T-cell (primary cell): ENCODE measurements around the gene ARAP3. TPM values are rescaled to one million over a fixed set of nuclear protein-coding genes. Genes with fewer than 3 reads are reported as not detected.

Experiments used
- ATAC-seq, 4 experiments: fragments of 200-7000 bp in 3 of 4; fragments of 150-1000 bp in 1 of 4; cut with Tn5 transposase; replicated peaks in 1 of 4; 1 replicate in 3 of 4; 2 replicates in 1 of 4; pipeline ENCODE4 v1.10.0; 2021; ENCODE audit warnings: moderate library complexity in 3 of 4, mild to moderate bottlenecking in 2 of 4, moderate number of reproducible peaks in 1 of 4
- CTCF ChIA-PET, 2 donors: fragments of 300-600 bp; sonication (Branson Sonifier 250); formaldehyde crosslinking; loops; one replicate each; lab custom pipeline; 2022; ENCODE audit warnings: antibody characterized with exemption in 2 of 2; lab: Charles Lee
- POLR2A ChIA-PET, 2 donors: fragments of 300-600 bp; sonication (Branson Sonifier 250); formaldehyde crosslinking; loops; one replicate each; lab custom pipeline; 2022; ENCODE audit warnings: antibody characterized with exemption in 2 of 2; lab: Charles Lee
- DNase-seq, 35 experiments: peaks; one replicate each; pipeline versions ENCODE4 v3.0.0 to v3.0.0-alpha.2; 2013 to 2023
- H3K27ac ChIP-seq: one replicate; pipeline ENCODE4 v1.5.1; 2013; ENCODE audit warnings: low read length
- H3K27me3 ChIP-seq, 2 experiments: replicated peaks in 1 of 2; 1 replicate in 1 of 2; 2 replicates in 1 of 2; pipeline versions ENCODE4 v1.6.1 to v1.7.0; 2013; ENCODE audit warnings: low read length in 1 of 2, mixed read lengths in 1 of 2; ENCODE audit not compliant: control insufficient read depth in 2 of 2, insufficient read depth in 2 of 2; ENCODE audit errors: extremely low read depth in 1 of 2
- H3K36me3 ChIP-seq, 2 donors: 1 replicate in 1 of 2; 2 replicates in 1 of 2; pipeline versions ENCODE4 v1.6.1 to v1.7.0; 2013; ENCODE audit warnings: low read length in 1 of 2; ENCODE audit not compliant: control insufficient read depth in 2 of 2, insufficient read depth in 1 of 2; ENCODE audit errors: extremely low read depth in 1 of 2
- H3K4me1 ChIP-seq, 2 experiments: 1 replicate in 1 of 2; 2 replicates in 1 of 2; pipeline versions ENCODE4 v1.6.1 to v1.7.0; 2013; ENCODE audit warnings: low read length in 2 of 2, mixed read lengths in 1 of 2; ENCODE audit not compliant: insufficient read depth in 2 of 2, control insufficient read depth in 1 of 2; ENCODE audit errors: extremely low read depth in 1 of 2
- H3K4me3 ChIP-seq, 2 donors: 1 replicate in 1 of 2; 2 replicates in 1 of 2; pipeline versions ENCODE4 v1.5.1 to v1.7.0; 2013; ENCODE audit warnings: mild to moderate bottlenecking in 2 of 2, low read length in 1 of 2, moderate library complexity in 1 of 2; ENCODE audit not compliant: control insufficient read depth in 1 of 2; ENCODE audit errors: extremely low read depth in 1 of 2
- H3K9me3 ChIP-seq: 2 replicates; pipeline ENCODE4 v1.7.0; 2013
- H3K27ac Mint-ChIP-seq, 2 donors: one replicate each; pipeline ENCODE4 v1.8.0; 2020 to 2021; ENCODE audit warnings: mild to moderate bottlenecking in 2 of 2, mixed read lengths in 2 of 2
- H3K27me3 Mint-ChIP-seq, 2 donors: one replicate each; pipeline ENCODE4 v1.8.0; 2021 to 2022; ENCODE audit warnings: mixed read lengths in 2 of 2
- H3K36me3 Mint-ChIP-seq: one replicate; pipeline ENCODE4 v1.8.0; 2021; ENCODE audit warnings: mixed read lengths
- H3K4me1 Mint-ChIP-seq, 3 donors: one replicate each; pipeline ENCODE4 v1.8.0; 2020 to 2022; ENCODE audit warnings: mixed read lengths in 3 of 3, mild to moderate bottlenecking in 1 of 3
- H3K4me3 Mint-ChIP-seq, 3 donors: one replicate each; pipeline ENCODE4 v1.8.0; 2020 to 2022; ENCODE audit warnings: mild to moderate bottlenecking in 3 of 3, mixed read lengths in 3 of 3, moderate library complexity in 3 of 3
- H3K9me3 Mint-ChIP-seq, 3 donors: one replicate each; pipeline ENCODE4 v1.8.0; 2020 to 2022; ENCODE audit warnings: mixed read lengths in 3 of 3
- WGBS: methylation state at CpG from one replicate; pipeline ENCODE4 v1.1.5; 2013; ENCODE audit warnings: missing lambda C conversion rate; ENCODE audit not compliant: insufficient coverage; 5-methylcytosine and 5-hydroxymethylcytosine counted together
- total RNA-seq, 35 experiments: library from RNA in 6 of 35; stranded (reverse) in 6 of 35; fragments of 120-200 nt in 1 of 35; gene quantifications; one replicate each; pipeline versions ENCODE4 v1.2.1 to v1.2.4 and lab custom pipeline; 2013 to 2026

The ARAP3 gene
- total RNA-seq, 5 donors from 2014 or later (not counting 1 experiment from before 2014, with no cell fraction given), result 1.2 to 25.6 (median 20.5) TPM

- POLR2A ChIA-PET, result interaction anchor here (0.5 to 2.0 kb wide), 6 partner anchors 13 to 458 kb away, joined by 3 to 23 read pairs (median 4); partner anchors contain the start of gene FCHSD1 (in 1 of the 2)
- peaks cover 7 to 40% of the 10 kb centered on the region in 2 experiments for H3K4me1 ChIP-seq
These were observed 44.8 kb downstream of the ARAP3 start for GRCh38 chr5:141637123-141637766.

GRCh38 chr5:141636413-141637122 lies 45.5 kb downstream of the ARAP3 start, which contains the start of the genes HDAC3 and RELL2:
HDAC3 (minus strand) TSS chr5:141636849; CDS start chr5:141636790, 59 bp downstream.
RELL2 (plus strand) TSS chr5:141636997; CDS start chr5:141638226, 1,229 bp downstream.
- peak; percentile 78 to 97 (median 90) for DNase-seq
- 0% methylated on average over 46 of the region's 55 CpGs for WGBS
- H3K9me3 ChIP-seq, result no peaks in the 10 kb centered on the region
- peak within 1 kb of the TSS; percentile 79 for H3K27ac ChIP-seq
- ATAC-seq, result peak; percentile 81 to 93 (median 89)
- POLR2A ChIA-PET, result interaction anchor here (0.5 to 2.0 kb wide), 7 partner anchors 12 to 38 kb away, joined by 3 to 23 read pairs (median 4); partner anchors contain the start of gene FCHSD1 (in 2 of the 2)
- peaks cover 7 to 40% of the 10 kb centered on the region in 2 experiments for H3K4me1 ChIP-seq
- peak within 1 kb of the TSS; percentile 87 to 93 for H3K27ac Mint-ChIP-seq
- peaks cover 13% of the 10 kb centered on the region for H3K36me3 Mint-ChIP-seq
- no peaks in the 10 kb centered on the region for H3K27me3 Mint-ChIP-seq
- peak within 1 kb of the TSS; percentile 84 to 92 (median 91) for H3K4me3 Mint-ChIP-seq
- CTCF ChIA-PET, result interaction anchor here (0.5 to 6.1 kb wide), 21 partner anchors 12 to 375 kb away, joined by 3 to 62 read pairs (median 5); partner anchors contain the start of genes DIAPH1 (in 2 of the 2), DELE1 (in 1 of the 2), FCHSD1 (in 1 of the 2) and TAF7 (in 1 of the 2)
- H3K9me3 Mint-ChIP-seq, result no peaks in the 10 kb centered on the region
- H3K4me1 Mint-ChIP-seq, result peaks cover 40 to 48% (median 44%) of the 10 kb centered on the region in 3 donors
- H3K27me3 ChIP-seq, result no peaks in the 10 kb centered on the region
- H3K4me3 ChIP-seq, result peak within 1 kb of the TSS; percentile 90 to 99
- H3K36me3 ChIP-seq, result peaks cover 3 to 26% of the 10 kb centered on the region in 2 donors

More at GRCh38 chr5:141637123-141637766, 44.8 kb downstream of the ARAP3 start:
- H3K27ac Mint-ChIP-seq, result peak overlapping the region; percentile 87 to 93
- peak overlapping the region; percentile 90 to 99 for H3K4me3 ChIP-seq
- CTCF ChIA-PET, result interaction anchor here (0.5 to 6.1 kb wide), 19 partner anchors 13 to 375 kb away, joined by 3 to 62 read pairs (median 5); partner anchors contain the start of genes DIAPH1 (in 2 of the 2), ARAP3 (in 1 of the 2), DELE1 (in 1 of the 2) and FCHSD1 (in 1 of the 2)
- DNase-seq, result peak in 32 of 35 experiments; percentile 22 to 73 (median 42)
- no peaks in the 10 kb centered on the region for H3K9me3 ChIP-seq
- peak overlapping the region; percentile 76 for H3K27ac ChIP-seq
- peaks cover 13% of the 10 kb centered on the region for H3K36me3 Mint-ChIP-seq
- ATAC-seq, result peak; percentile 67 to 69 (median 68)
- H3K4me1 Mint-ChIP-seq, result peaks cover 38 to 50% (median 47%) of the 10 kb centered on the region in 3 donors
- H3K9me3 Mint-ChIP-seq, result no peaks in the 10 kb centered on the region
- under 1% methylated on average over 42 of the region's 63 CpGs for WGBS
- H3K27me3 ChIP-seq, result no peaks in the 10 kb centered on the region
- H3K27me3 Mint-ChIP-seq, result no peaks in the 10 kb centered on the region
- H3K4me3 Mint-ChIP-seq, result peak overlapping the region; percentile 84 to 92 (median 91)
- H3K36me3 ChIP-seq, result peaks cover 3 to 29% of the 10 kb centered on the region in 2 donors

- no peaks in the 10 kb centered on the region for H3K27me3 Mint-ChIP-seq
- Histone ChIP-seq H3K27ac (peak overlapping the region; percentile 79), H3K27me3 (no peaks in the 10 kb centered on the region), H3K4me3 (peak overlapping the region; percentile 90 to 99), H3K4me1 (peaks cover 7 to 40% of the 10 kb centered on the region in 2 experiments), H3K36me3 (peaks cover 3 to 26% of the 10 kb centered on the region in 2 donors), H3K9me3 (no peaks in the 10 kb centered on the region)
- WGBS, result 10% methylated on average over 4 of the region's 4 CpGs
- H3K36me3 Mint-ChIP-seq, result peaks cover 9% of the 10 kb centered on the region
- H3K4me3 Mint-ChIP-seq, result peak overlapping the region; percentile 84 to 92 (median 91)
- ChIA-PET CTCF (interaction anchor here in 1 of 2 donors (0.5 to 6.1 kb wide), 7 partner anchors 15 to 316 kb away, joined by 3 to 62 read pairs (median 16); partner anchors contain the start of genes DIAPH1, FCHSD1 and TAF7), POLR2A (interaction anchor here (0.6 to 2.0 kb wide), 3 partner anchors 15 to 19 kb away, joined by 3 to 5 read pairs (median 4); partner anchors contain the start of gene FCHSD1 (in 2 of the 2))
- H3K9me3 Mint-ChIP-seq, result no peaks in the 10 kb centered on the region
- peaks cover 44 to 48% (median 44%) of the 10 kb centered on the region in 3 donors for H3K4me1 Mint-ChIP-seq
- no peak for ATAC-seq
- H3K27ac Mint-ChIP-seq, result peak overlapping the region; percentile 71 to 79
- no peak for DNase-seq
These were observed 46.0 kb downstream of the ARAP3 start for GRCh38 chr5:141636106-141636412.

- H3K36me3 ChIP-seq, result peaks cover 3 to 26% of the 10 kb centered on the region in 2 donors
- peak overlapping the region; percentile 90 to 99 for H3K4me3 ChIP-seq
- peaks cover 7 to 40% of the 10 kb centered on the region in 2 experiments for H3K4me1 ChIP-seq
- ATAC-seq, result no peak
- no peaks in the 10 kb centered on the region for H3K9me3 ChIP-seq
- DNase-seq, result no peak
- peaks cover 44 to 48% (median 44%) of the 10 kb centered on the region in 3 donors for H3K4me1 Mint-ChIP-seq
- H3K27ac ChIP-seq, result no peak overlapping the region
- H3K27ac Mint-ChIP-seq, result peak overlapping the region in 1 of 2 donors; percentile 79
- POLR2A ChIA-PET, result interaction anchor here (0.7 to 2.0 kb wide), 2 partner anchors 17 to 19 kb away, joined by 4 to 5 read pairs; partner anchors contain the start of gene DIAPH1 (in 1 of the 2)
- H3K9me3 Mint-ChIP-seq, result no peaks in the 10 kb centered on the region
- peak overlapping the region; percentile 84 to 92 (median 91) for H3K4me3 Mint-ChIP-seq
- 100% methylated on average over 1 of the region's 7 CpGs for WGBS
- H3K27me3 ChIP-seq, result no peaks in the 10 kb centered on the region
- peaks cover 5% of the 10 kb centered on the region for H3K36me3 Mint-ChIP-seq
- CTCF ChIA-PET, result interaction anchor here in 1 of 2 donors (0.5 to 6.1 kb wide), 6 partner anchors 16 to 315 kb away, joined by 3 to 62 read pairs (median 20); partner anchors contain the start of genes DIAPH1, FCHSD1 and TAF7
- no peaks in the 10 kb centered on the region for H3K27me3 Mint-ChIP-seq
These were observed 46.4 kb downstream of the ARAP3 start for GRCh38 chr5:141635646-141636045.

GRCh38 chr5:141634720-141635119 lies 47.3 kb downstream of the ARAP3 start:
- no peak for ATAC-seq

More at GRCh38 chr5:141634720-141635119, 47.3 kb downstream of the ARAP3 start:
- Histone ChIP-seq H3K9me3 (no peaks in the 10 kb centered on the region), H3K27me3 (no peaks in the 10 kb centered on the region), H3K36me3 (peaks cover 6 to 29% of the 10 kb centered on the region in 2 donors), H3K4me1 (peaks cover 7 to 40% of the 10 kb centered on the region in 2 experiments), H3K4me3 (no peak overlapping the region), H3K27ac (no peak overlapping the region)
- Mint-ChIP-seq H3K4me1 (peaks cover 47 to 50% (median 48%) of the 10 kb centered on the region in 3 donors), H3K9me3 (no peaks in the 10 kb centered on the region), H3K4me3 (peak overlapping the region; percentile 84 to 92 (median 91)), H3K27ac (peak overlapping the region in 1 of 2 donors; percentile 69), H3K27me3 (no peaks in the 10 kb centered on the region), H3K36me3 (peaks cover 12% of the 10 kb centered on the region)
- ChIA-PET POLR2A (interaction anchor here (0.5 to 0.7 kb wide), 2 partner anchors 8 to 16 kb away, joined by 3 to 4 read pairs; partner anchors contain the start of gene DIAPH1 (in 1 of the 2)), CTCF (interaction anchor here (0.5 to 6.1 kb wide), 6 partner anchors 17 to 176 kb away, joined by 3 to 62 read pairs (median 14); partner anchors contain the start of gene DIAPH1 (in 1 of the 2))
- DNase-seq, result no peak
- WGBS, result 91% methylated on average over 1 of the region's 6 CpGs
